Kidney capillary endothelial cell (primary cell): ENCODE measurements around the gene RHOU.
"Not testable (repeated sequence)": the region's sequence is repeated elsewhere in the genome, so short reads cannot be mapped to it uniquely, and the experiment has no call there.

Experiments
- DNase-seq: peaks from one replicate; pipeline ENCODE4 v3.0.0-alpha.2; 2018; ENCODE audit warnings: low spot score

RHOU gene

DNA sequence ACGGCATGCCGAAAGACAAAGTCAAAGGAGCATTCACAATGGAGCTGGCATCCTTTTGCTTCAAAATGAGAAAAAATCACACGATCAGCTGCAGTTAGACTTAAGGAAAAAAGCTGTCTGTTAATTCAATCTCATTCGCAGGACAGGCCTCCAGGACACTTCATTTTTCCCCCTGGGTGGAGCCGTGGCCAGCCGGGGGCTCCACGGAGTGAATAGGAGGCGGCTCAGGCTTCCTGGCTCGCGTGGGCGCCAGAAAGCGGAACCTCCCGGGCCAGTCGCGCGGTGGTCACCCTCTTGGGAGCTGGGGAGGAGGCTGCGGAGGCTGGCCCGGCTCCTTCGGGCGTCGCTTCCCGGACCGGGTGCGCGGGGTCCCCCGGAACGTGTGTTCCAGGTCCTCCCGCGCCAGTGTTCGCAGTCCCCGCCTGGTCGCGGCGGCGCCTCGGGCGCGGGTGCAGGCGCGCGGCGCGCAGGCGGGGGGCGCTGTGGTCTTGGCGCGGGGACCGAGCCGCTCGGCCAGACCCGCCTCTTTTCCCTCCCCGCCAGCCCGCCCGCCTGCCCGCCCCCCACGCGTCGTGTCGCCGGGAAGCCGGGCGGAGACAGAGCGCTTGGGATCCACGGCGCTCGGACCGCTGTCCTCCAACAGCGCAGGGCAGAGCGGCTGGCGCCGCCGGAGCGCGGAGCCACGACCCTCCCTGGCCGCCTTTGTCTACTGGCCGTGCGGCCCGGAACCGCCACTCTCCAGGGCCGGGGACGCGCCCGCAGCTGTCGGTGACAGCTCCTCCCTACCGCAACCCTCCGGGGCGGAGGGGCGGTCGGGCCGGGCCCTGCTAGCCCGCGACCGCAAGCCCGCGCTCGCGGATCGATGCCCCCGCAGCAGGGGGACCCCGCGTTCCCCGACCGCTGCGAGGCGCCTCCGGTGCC is at the start of gene RHOU:
RHOU (plus strand) TSS at position 599 of the 921 bp plus-strand sequence; CDS start at position 863, 264 bp downstream.
- DNase-seq = peak; percentile 67

DNA sequence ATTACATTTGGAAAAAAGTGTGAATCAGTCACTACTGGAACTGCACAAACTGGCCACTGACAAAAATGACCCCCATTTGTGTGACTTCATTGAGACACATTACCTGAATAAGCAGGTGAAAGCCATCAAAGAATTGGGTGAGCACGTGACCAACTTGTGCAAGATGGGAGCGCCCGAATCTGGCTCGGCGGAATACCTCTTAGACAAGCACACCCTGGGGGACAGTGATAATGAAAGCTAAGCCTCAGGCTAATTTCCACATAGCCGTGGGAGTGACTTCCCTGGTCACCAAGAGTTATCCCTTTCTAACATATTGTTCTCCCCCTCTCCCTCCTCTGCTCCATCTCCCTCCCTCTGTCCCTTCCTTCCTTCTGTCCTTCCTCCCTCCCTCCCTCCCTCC is 47.7 kb upstream of the RHOU start:
- no peak for DNase-seq

DNA sequence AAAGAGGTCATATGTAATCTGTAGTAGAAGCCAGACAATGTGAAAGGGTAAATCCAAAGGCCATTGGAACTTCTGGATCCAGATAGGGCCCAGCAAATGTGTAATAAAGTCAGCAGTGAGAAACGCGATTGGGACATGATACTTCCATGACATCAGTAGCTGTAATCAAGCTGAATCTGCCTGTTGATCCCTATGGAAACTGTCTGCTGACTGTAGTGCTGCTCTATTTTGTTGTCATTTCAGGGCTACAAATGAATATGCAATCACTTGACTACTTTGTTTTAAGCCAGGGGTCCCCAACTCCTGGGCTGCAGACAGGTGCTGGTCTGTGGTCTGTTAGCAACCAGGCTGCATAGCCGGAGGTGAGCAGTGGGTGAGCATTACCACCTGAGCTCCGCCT is 46.0 kb upstream of the RHOU start:
- no peak for DNase-seq

DNA sequence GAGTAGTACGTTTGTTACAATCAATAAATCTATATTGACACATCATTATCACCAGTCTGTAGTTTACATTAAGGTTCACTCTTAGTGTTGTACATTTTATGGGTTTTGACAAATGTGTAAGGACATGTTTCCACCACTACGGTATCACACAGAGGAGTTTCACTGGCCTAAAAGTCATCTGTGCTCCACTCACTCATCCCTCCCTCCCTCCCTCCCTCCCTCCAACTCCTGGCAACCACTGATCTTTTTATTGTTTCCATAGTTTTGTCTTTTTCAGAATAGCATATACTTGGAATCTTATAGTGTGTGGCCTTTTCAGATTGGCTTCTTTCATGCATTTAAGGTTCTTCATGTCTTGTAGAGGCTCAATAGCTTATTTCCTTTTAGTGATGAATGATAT is 44.1 kb upstream of the RHOU start:
- no peak for DNase-seq

DNA sequence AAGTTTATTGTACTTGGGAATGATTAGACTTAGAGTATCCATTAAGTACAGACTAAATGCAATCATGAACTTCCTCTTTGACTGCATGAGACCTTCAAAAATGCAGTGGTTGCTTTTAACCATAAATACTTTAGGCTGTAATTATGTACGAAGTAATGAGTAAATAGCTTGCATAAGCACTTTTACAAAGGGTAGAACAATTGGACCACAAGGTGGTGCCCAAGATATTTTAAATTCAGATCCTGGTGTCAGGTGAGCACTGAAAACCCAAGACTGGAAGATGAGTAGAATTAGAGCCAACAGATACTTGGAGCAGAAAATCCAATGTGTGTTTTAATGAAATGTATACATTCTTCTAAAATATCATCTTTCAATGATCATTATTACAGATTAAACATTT is 43.4 kb upstream of the RHOU start:
- peak; percentile 21 for DNase-seq

DNA sequence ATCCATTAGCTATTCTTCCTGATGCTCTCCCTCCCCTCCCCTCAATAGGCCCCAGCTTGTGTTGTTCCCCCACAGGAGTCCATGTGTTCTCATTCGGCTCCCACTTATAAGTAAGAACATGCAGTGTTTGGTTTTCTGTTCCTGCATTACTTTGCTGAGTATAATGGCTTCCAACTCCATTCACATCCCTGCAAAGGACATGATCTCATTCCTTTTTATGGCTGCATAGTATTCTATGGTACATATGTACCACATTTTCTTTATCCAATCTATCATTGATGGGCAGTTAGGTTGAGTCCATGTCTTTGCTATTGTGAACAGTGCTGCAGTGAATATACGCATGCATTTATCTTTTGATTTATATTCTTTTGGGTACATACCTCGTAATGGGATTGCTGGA is 40.8 kb upstream of the RHOU start:
- not testable (repeated sequence) for DNase-seq

DNA sequence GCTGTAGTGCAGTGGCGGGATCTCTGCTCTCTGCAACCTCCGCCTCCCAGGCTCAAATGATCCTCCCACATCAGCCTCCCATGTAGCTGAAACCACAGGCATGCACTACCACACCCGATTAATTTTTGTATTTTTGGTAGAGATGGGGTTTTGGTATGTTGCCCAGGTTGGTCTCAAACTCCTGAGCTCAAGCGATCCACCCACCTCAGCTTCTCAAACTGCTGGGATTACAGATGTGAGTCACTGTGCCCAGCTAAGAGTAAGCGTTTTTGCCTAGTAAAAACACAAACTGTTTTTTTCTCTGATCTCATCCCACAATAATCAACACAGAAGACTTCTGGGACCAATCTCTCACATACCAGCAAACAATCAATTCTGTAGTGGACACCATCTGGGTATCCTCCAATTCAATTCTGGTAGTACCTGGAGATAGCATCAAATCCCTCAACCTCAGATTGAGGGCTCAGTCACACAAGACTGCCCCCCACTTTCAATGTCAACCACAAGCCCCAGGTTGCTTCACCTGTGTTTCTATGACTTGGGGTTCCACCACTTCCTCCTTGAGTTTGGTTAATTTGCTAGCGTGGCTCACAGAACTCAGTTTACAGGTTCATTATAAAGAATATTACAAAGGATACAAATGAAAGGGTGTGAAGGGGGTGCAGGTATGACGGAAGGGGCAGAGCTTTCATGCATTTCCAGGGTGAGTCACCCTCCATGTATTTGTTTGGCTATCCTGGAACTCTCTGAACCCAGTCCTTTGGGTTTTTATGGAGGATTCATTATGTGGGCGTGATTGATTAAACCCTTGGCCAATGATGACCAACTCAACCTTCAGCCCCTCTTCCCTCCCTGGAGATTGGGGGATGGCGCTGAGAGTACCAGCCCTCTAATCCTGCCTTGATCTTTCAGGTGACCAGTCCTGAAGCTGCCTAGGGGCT is 40.0 kb upstream of the RHOU start:
- no peak for DNase-seq

DNA sequence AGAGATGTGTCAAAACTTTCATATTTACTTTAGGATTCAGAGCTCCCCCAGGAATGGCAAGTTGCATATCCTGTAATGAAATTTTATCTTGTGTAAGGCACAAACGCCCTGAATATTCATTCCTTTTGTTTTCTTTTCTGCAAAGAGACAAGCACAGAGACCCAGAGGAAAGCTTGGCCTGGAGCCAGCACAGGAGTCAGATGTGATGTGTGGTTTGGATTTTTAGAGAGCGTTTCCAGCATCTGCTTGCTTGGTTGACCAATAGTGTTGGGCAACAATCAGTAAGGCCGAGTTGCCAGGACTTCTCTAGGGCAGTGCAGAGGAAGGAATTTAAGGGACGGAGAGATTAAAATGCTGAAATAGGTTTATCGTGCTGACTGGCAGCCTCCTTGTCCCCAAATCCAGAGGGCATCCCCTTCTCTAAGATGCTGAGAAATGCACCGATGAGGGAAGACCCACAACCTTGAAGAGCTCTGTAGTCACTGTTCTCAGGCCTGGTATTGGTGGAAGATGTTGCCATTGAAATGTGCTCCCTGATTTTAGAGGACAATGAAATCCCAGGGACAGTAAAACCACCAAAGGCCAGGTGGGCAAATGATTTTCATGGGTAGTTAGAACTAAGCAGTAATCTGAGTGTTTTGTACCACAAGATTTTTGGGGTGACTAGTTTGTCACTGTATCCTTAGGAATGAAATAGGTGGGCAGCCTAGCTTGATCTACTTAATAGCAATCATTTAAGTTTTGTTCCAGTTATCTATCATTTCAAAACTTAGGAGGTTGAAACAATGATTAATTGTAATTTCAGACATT is 37.9 kb upstream of the RHOU start:
- DNase-seq = no peak

DNA sequence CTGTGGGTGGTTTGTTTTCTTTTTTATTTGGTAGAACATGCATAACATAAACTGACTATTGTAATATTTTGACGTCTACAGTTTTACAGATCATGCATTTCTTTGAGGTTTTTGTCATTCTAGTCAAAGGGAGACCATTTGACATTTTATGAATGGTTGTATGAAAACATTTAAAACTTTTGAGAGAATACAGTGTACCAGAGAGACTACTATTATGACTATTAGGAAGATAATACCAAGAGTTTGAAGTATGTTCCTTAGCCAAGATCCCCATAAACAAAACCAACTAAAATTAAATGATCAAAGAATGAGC is 37.3 kb upstream of the RHOU start:
- no peak for DNase-seq

DNA sequence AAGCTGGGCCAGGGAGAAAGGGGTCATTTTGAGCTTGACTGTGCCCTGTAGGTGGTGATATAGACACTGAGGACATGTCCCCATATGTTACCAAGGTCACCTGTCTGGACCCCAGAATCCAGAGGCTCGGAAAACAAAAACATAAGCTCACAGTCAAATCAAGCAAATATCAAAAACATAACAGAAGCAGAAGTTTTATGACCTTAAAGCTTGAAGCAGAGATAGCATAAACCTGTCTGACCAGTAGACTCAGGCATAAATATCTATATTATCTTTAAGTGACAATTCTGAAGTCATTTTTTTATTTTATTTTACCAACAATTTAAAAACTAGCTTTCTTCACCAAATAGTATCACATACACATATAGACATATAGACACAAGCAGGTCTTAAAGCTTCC is 32.8 kb upstream of the RHOU start:
- no peak for DNase-seq

DNA sequence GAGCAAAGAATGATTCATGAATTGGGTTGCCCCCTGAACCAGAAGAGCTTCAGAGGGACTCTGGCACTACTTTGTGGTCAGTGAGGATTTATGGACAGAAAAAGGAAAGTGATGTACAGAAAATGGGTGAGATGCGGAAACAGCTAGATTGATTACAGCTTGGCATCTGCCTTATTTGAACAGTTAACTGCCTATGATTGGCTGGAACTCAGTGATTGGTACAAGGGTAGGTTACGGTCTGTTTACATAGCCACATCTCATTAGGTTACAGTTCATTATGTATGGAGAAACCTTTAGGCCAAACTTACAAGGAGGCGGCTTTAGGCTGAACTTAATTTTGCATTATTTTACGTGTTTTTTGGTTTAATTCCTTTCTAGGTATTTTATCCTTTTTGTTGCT is 29.0 kb upstream of the RHOU start:
- DNase-seq = no peak

DNA sequence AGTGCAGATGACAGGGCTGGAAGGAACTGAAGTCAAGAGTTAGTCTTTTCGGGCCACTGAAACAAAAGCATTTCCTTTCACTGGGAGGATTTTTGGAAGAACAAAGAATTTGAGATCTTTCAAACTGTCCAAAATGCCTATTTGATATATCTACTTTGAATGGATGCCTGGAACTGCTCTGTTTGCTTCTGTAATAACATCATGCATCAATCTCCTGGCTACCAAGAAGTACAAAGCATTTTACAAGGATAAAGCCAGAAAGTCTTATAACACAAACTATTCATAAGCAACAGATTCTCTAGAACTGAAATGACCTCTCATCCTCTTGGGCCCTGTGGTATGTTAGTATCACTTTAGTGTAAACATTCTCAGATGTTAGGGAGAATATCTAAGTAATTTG is 18.2 kb upstream of the RHOU start:
- DNase-seq = no peak

DNA sequence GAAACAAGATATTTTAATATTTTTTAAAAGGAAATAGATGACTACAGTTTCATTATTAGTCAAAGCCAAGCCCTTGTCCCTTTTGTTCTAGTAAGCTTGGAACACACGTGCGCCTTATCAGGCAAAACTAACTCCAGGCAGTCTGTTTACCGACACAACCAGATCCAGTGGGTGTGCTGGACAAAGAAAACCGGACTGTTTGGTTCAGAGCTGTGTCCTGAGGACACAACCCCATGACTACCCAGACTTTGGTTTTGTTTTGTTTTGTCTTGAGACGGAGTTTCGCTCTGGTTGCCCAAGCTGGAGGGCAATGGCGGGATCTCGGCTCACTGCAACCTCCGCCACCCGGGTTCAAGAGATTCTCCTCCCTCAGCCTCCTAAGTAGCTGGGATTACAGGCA is 13.9 kb upstream of the RHOU start:
- DNase-seq = no peak

DNA sequence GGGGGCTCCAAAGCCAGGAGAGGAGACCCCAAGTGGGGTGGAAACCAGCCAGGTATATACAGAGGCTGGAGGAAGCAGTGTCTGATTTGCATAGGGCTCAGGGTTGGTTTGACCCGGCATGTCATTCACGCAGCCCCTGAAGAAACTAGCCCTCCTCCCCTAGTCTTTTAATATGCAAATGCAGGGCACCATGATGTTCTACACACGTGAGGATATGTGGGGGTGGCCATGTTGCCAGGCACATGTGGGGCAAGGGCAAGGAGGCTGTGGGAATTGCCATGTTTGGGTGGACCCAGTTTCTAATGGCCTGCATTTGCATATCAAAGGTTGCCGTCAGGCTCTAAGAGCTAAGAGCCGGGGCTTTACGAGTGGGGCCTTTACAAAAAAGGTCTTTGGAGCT is 12.0 kb upstream of the RHOU start:
- no peak for DNase-seq

DNA sequence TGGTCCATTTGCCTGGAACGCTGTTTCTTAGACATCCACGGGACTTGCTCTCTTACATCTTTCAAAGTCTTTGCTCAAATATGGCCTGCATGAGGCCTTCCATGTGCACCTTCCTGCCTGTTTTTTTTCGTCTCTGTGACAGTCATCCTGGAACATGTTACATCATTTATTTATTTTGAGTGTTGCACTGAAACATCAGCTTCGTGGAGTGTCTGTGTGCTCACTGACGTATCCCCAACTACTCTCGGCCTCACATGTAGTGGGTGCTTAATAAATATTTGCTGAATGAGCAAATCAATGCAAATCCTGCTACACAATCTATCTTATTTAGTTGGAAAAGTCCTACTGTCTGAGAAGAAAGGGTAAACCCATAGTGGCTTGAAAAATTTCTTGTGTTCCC is 11.4 kb upstream of the RHOU start:
- no peak for DNase-seq

DNA sequence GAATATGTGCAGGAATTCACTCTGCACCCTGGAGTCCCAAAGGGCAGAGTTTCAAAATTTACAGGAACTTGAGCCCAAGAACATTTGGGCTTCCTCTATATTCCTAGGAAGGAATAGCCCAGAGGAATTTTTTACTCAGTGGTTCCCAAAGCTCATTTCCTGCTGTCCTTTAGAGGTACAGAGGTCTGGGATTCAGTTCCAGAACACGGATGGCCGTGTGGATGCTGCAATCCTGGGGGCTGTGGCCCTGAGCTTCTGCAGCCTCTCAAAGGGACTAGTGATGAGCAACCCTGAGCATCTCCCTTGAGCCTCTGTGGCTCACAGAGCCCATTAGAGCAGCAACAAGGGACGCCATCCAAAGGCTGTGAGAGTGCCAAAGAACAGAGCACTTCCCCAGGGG is 10.1 kb upstream of the RHOU start:
- no peak for DNase-seq

DNA sequence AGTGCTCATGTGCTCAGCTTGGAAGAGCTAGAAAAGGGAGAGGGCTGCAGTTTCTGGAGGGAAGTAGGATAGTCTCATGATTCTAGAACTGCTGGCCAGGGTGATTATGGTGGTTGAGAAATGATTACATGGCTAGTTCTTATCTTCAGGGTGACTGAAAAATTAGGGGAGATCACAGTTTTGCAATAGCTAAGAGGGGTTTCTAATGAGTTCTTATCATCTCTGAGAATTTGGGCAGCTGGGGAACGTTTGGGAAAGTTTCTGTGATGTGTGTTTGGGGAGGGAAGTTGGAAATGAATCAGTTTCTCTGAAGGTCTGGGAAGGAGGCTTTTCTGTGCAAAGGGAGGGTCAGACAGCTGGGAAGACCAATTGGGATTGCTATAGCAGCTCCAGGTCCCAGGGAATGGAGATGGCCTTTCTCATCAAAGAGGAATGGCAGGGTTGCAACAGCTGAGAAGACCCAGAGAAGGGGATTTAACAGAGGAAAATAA is 7.6 kb upstream of the RHOU start:
- no peak for DNase-seq

DNA sequence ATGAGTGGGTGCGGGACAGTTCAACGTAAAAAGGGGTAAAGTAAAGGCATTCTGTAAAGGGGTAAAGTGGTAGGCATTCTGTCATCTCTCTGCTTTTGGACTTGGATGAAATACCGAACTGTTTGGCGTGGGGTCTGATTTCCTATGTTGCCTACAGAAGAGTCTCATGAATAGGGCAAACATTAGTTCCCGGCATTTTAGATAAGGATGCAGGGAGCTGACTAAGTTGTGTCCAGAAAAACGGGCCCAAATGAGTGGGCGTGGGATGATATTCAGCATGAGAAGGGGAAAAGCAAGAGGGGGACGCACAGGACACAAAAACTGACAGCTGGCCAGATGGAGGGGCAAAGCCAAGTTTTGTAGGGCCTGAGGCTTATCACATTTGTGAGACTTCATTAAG is 2.9 kb upstream of the RHOU start:
- no peak for DNase-seq

DNA sequence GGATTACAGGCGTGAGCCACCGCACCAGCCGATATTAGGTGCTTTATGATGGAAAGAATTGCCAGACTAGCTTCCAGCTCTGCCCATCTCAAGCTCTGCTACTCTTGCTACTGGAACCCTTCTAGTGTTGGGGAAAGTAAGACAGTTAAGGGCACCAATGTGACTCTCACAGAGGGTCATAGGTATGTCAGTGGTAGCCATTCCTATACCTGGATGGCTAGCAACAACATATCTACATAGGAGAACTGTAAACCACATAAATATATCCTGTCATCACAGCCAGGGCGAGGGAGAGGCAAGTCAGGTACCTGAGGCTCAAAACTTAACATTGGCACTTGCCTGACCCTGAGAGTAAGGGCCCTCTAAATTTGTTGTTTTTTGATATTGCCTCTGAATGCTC is 1.7 kb upstream of the RHOU start:
- DNase-seq = no peak

DNA sequence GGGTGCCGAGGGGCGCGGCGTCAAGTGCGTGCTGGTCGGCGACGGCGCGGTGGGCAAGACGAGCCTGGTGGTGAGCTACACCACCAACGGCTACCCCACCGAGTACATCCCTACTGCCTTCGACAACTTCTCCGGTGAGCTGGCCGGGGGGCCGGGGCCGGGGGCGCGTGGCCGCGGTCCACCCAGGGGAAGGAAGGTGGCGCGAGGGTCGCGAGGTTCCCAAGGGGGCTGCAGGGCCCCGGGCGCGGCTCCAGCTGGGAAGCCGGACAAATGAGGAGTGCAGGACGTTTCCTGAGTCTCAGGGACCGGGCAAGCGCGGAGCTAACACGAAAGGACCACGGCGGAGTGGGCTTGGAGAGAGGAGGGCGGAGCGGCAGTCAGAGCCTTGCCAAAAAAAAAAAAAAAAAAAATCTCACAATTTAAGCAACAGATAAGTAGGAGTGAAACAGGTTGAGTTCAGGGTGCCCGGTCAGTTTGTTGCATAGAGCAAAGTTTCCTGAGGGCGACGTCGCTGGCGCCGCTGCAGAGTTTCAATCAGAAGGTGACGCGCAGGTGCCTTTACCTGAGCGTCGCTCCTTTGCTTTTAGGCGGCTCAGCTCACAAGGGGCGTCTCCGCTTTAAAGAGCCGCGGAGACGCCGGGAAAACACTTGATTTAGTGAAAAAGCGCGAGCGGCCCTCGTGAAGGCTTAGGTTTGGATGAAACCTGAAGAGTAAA is 750 bp downstream of the RHOU start:
- peak; percentile 10 for DNase-seq

DNA sequence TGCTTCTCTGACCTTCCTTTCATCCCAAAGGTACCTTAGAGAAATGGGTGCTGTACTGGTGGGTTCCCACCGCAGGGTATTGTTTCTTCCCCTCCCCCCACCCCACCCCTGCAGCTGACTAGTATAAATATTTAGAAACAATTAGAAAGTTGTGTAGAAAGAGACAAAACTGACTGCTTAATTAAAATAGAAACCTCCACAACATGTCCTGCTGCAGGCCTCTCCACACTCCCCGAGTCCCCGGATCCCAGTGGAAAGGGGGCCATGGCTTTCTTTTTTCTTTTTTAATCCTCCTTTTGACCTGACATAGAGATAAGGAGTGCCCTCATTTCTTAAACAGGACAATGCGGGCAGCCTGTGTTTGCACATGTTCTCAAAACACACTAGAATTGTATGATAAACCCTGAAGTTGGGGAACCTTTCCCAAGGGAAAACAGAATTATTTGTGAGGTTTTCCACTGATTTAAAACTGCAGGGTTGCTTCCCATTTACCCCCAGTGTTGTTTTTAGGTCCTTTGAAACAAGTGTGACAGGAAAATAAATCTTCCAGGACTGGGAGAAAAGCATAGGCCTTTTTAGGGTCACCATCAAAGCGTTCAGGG is 1.7 kb downstream of the RHOU start:
- DNase-seq = no peak
